Measurements from ENCODE around the gene DBI. TPM values are rescaled to one million over a fixed set of nuclear protein-coding genes. Genes with fewer than 3 reads are reported as not detected.

Gene DBI
- 101 and 116 TPM in 2 replicates for total RNA-seq

GRCh38 chr2:119366649-119367471, at the start of gene DBI, which contains the start of gene C2orf76:
Gene DBI, plus strand, starts transcription at chr2:119366977. Its CDS starts 75 bp downstream, at chr2:119367052.
Gene C2orf76, minus strand, starts transcription at chr2:119366834. Its CDS starts 26,875 bp downstream, at chr2:119339959.

Other genes with a start within 250 kb of the DBI start
- not detected in 2 replicates for gene C1QL2, start 208.2 kb upstream of the DBI start, total RNA-seq
- gene STEAP3, start 143.1 kb upstream of the DBI start, total RNA-seq = 6.1 and 15.4 TPM in 2 replicates
- 11.0 and 11.7 TPM in 2 replicates for gene C2orf76, start 143 bp upstream of the DBI start, total RNA-seq
- gene TMEM37, start 64.9 kb downstream of the DBI start, total RNA-seq = 0.32 and 0.60 TPM in 2 replicates
- not detected in 2 replicates for gene SCTR, start 157.5 kb downstream of the DBI start, total RNA-seq
- gene CFAP221, start 177.5 kb downstream of the DBI start, total RNA-seq = not detected in 2 replicates